ENCODE measurements around the gene KAT2A.
A peak's percentile ranks its signal among the peaks of the same experiment; 100 is the strongest.

Gene KAT2A

GRCh38 chr17:42135664-42136653 is 14.8 kb upstream of the KAT2A start:
- DNase-seq (ENCODE audit: low spot score), result peak; percentile 95

GRCh38 chr17:42135151-42135550 is 14.0 kb upstream of the KAT2A start:
- DNase-seq (ENCODE audit: low spot score), result no peak

GRCh38 chr17:42133461-42134041 is 12.4 kb upstream of the KAT2A start:
- DNase-seq (ENCODE audit: low spot score), result peak; percentile 73

GRCh38 chr17:42132941-42133340 is 11.8 kb upstream of the KAT2A start:
- DNase-seq (ENCODE audit: low spot score), result peak; percentile 93

- DNase-seq (ENCODE audit: low spot score), result no peak
Measured at GRCh38 chr17:42131981-42132432, 10.8 kb upstream of the KAT2A start.

- DNase-seq (ENCODE audit: low spot score), result no peak
Measured at GRCh38 chr17:42131232-42131631, 10.1 kb upstream of the KAT2A start.

GRCh38 chr17:42130310-42130936 is 9.3 kb upstream of the KAT2A start:
- no peak for DNase-seq (ENCODE audit: low spot score)

- no peak for DNase-seq (ENCODE audit: low spot score)
Measured at GRCh38 chr17:42129109-42129837, 8.1 kb upstream of the KAT2A start.

- DNase-seq (ENCODE audit: low spot score), result no peak
Measured at GRCh38 chr17:42127414-42127813, 6.2 kb upstream of the KAT2A start.

GRCh38 chr17:42126836-42127235 is 5.7 kb upstream of the KAT2A start:
- DNase-seq (ENCODE audit: low spot score), result no peak

- DNase-seq (ENCODE audit: low spot score), result no peak
Measured at GRCh38 chr17:42125565-42125964, 4.4 kb upstream of the KAT2A start.

- no peak for DNase-seq (ENCODE audit: low spot score)
Measured at GRCh38 chr17:42124256-42124655, 3.1 kb upstream of the KAT2A start.

GRCh38 chr17:42122371-42123303 is 1.5 kb upstream of the KAT2A start, which contains the start of gene HSPB9:
TSS of gene HSPB9 (plus strand) at chr17:42122804. CDS start at chr17:42122851, 47 bp downstream.
- DNase-seq (ENCODE audit: low spot score), result peak; percentile 30

GRCh38 chr17:42120161-42120769 is 902 bp downstream of the KAT2A start:
- DNase-seq (ENCODE audit: low spot score), result no peak

- no peak for DNase-seq (ENCODE audit: low spot score)
Measured at GRCh38 chr17:42119301-42119700, 1.9 kb downstream of the KAT2A start.

- DNase-seq (ENCODE audit: low spot score), result peak; percentile 55
Measured at GRCh38 chr17:42118545-42118944, 2.6 kb downstream of the KAT2A start.

- DNase-seq (ENCODE audit: low spot score), result no peak
Measured at GRCh38 chr17:42118126-42118510, 3.0 kb downstream of the KAT2A start.

- DNase-seq (ENCODE audit: low spot score), result no peak
Measured at GRCh38 chr17:42117397-42118125, 3.6 kb downstream of the KAT2A start.

- peak; percentile 82 for DNase-seq (ENCODE audit: low spot score)
Measured at GRCh38 chr17:42116705-42117396, 4.3 kb downstream of the KAT2A start.
